Activated CD8-positive, alpha-beta memory T cell treated with anti-CD3 and anti-CD28 coated beads for 48 hours (primary cell): ENCODE data around the gene CCDC13.

Experiments
- DNase-seq, 3 experiments: peaks; one replicate each; pipeline ENCODE4 v3.0.0-alpha.2; 2020; ENCODE audit warnings: low read depth in 2 of 3, low spot score in 2 of 3

Gene CCDC13

DNA sequence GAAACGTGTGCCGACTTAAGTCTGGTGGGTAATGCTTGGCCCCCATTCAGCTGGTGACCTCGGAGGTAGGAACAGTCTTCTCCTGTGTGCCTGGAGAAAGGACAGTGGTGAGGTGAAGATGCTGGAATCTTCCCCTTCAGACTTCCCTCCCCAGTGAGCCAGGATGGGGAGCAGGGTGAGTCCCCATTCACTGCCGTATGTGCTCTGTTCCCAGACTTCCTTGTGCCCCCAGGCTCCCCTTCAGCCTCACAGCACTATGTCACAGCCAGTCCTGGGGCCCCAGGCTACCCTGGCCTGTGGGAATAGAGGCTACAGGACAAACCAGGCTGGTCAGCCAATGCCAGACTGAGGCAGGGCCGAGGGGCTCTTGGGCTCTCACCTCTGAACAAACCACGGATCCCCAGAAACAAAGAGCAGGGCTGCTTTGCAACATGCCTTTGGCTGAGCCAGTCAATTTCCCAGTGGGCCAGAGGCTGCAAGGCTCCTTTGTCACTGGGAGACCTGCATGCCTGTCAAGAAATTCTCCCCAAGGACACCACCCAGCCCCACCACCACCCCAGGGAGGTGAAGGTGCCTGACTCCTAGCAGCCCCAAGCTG, 38.7 kb downstream of the CCDC13 start:
- no peak for DNase-seq

DNA sequence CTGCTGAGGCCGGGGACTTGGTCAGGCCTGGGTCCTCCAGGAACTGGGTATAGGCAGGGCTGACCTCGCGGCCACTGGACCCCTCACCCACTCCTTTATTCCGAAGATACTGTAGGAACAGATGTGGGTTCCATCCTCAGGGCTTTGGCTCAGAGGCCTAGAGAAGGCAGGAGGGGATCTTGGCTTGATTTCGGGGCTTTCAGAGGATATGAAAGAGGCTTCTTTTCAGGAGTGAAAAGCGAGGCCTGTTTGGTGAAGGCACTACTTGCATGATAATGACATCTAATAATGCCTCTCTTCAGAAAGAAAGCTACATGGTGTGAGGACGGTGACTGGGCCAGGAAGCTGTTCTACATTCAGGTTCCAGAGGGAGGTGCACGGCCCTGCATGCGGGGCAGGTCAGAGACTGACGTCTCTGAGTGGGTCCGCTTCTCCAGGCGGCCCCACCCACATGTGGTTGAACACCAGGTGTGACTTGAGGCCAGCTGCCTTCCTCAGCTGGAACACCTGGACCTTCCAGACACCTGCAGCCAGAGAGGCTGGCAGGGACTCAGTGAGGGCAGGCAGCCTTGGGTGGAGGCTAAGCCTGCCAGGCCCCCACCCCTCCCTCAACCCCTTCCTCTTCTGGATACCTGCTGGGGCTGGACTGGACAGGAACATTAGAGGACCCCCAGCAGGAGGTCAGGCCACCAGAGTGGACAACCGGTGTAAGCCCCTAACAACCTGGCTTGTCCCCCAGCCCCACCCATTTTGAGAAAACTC, 39.4 kb downstream of the CCDC13 start:
- no peak for DNase-seq

DNA sequence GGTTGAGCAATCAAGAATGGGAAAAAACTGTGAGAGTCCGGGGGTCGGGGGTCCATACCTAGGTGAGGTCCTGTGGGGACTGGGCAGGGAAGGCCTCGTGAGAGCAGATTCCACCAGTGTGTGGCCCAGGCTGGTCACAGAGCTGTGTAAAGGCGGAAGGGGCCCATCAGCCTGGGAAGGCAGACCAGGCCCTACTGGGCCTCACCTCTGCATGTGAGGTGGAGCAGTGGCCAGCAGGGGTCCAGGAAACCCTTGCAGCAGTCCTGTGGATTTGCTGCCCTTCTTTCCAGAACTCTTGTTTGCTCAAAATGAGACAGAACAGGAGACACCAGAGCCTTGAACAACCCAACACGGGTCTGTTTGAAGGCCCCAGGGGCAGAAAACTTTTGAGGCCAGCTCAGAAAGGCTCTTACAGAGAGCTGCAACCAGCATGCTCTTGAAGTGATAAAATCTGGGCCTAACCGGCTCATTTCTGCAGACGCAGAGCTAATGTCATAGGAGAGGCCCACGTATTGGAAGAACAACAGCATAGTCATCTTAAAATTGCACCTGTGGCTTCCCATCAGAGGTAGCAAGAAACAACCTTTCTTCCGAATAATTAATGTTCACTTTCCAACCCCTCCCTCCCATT, 40.1 kb downstream of the CCDC13 start:
- DNase-seq = no peak

DNA sequence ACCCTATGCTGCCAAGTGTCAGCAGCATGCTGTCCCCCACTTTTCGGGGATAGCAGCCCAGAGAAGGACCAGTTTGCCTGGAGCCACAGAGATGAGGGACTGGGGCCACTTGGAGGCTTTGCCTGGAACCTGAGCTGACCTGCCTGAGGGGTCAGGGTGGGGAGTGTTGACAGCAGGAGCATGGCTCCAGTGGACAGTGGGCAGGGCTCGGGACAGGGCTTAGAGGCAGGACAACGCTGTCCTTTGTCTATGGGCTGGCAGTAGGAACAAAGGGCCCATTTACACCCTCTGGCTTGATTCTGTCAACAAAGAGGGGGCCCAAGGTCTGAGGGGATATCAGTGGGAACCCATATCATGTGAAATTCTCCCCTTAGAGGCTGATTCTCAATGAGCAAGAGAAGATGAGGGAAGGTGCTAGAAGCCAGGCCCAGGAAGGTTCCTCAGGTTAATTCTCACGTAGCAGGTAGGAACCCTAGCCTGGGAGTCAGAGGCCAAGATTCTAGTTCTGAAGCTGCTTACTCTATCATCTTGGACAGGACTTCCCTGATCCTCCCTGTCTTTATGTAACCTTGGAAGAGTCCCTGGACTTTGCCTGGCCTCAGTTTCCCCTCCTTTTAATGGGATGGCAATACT, 40.7 kb downstream of the CCDC13 start:
- no peak for DNase-seq

DNA sequence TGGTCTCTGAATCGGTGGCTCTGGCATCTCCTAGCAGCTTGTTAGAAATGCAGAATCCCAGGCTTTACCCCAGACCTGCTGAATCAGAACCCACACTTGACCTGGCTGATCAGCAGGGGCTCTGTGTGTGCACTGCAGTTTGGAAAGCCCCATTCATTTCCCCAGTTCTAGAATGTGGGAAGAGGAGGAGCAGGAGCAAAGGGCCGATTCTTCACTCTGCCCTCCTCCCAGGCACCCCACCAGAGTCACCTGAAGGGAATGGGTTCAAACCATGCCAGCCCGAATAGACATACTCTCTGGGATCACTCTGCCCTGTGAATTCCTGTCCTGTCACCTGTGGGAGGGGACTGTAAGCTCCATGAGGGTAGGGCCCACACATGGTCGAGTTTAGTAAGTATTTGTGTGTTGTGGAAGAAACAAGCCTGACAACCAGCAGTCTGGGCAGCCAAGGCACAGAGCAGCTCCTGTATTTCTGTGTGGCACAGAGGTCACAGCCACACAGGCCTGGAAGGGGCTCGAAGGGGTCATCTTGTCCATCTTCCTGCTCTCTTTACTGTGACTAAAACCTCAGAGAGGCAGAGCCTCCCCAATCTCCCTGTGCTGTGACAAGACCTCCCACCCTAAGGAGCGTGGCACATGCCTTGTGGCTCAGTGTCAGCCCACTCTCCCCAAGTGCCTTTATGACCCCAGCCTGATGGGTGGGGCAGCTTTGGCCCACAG, 41.4 kb downstream of the CCDC13 start:
- no peak for DNase-seq

DNA sequence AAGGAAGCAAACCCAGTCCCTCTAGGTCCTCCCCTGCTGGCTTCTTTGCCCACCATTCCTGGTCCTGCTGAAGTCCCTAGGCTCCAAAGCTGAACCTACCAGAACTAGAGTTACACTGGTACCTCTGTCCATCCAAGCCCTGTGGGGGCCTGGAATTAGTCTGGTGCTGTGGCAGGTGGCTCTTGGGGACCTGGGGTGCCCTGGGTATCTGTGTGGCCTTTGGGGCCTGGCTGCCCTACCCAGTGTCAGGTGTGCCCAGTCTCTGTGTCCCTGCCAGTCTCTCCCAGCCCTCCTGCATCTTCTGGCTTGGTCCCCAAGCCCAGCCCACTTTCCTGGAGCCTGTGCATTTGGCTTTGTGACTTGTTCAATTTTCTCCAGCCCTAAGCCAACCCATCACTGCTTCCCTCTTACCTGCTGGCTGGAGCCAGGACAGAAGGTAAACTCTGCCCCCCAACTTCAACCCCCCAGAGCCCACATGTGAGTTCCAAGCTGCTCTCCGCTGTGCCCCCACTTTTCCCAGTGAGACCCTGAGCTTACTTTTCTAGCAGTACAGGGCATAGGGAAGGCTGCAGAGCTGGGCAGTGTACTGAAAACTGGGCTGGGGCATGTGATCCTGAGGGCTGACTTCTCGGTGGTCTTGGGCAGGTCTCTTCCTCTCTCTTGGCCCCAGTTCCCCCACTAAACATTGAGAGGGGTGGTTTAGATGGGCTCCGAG, 42.2 kb downstream of the CCDC13 start:
- DNase-seq = no peak

DNA sequence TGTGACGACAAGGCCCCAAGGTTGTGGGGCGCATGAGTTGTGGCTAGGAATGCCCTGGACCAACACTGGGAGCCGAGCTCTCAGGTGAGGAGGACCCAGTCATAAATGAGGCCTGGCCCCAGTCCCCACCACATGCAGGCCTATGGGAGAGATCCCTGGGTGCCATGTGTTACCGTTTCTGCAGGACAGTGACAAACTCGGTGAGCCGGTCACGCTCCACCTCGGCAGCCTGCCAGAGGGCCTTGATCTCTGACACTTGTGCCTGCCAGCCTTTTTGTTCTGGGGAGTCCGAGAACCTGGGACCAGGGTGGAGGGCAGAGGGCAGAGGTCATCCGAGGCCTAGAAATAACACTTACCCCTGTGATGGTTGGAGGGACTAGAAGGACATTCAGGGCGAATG, 42.8 kb downstream of the CCDC13 start:
- DNase-seq = no peak

DNA sequence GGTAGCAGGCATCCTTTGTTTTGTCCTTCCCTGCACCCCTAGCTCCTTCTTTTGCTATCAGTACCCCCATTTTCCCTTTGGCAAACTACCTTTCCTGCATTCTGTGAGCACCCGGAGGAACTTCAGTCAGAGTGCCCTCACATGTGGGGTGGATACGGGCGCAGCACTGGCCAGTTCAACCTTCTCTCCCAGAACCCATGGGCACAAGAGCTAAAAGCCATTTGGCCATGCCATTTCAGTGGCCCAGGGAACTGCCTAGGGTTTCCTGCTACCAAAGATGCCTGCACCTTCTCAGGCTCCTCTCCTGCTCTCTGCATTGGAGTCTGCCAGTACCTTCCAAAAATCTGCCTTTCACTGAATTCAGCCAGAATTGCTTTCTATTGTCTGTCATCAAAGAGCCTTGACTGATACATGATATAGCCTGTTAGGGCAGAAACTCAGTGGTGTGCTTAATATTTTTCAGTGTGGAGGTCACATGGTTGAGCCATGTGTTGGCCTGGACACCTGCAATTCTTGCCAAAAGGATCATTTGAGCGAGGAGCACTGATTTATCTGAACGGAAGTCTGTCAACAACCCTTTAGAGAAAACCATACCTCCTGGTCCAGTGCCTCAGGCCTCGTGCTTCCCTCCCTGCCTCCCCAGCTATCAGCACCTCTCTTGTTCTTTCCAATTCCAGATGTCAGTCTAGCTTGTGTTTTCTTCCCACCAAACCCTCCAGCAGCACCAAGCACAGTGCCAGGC, 43.5 kb downstream of the CCDC13 start:
- no peak for DNase-seq

DNA sequence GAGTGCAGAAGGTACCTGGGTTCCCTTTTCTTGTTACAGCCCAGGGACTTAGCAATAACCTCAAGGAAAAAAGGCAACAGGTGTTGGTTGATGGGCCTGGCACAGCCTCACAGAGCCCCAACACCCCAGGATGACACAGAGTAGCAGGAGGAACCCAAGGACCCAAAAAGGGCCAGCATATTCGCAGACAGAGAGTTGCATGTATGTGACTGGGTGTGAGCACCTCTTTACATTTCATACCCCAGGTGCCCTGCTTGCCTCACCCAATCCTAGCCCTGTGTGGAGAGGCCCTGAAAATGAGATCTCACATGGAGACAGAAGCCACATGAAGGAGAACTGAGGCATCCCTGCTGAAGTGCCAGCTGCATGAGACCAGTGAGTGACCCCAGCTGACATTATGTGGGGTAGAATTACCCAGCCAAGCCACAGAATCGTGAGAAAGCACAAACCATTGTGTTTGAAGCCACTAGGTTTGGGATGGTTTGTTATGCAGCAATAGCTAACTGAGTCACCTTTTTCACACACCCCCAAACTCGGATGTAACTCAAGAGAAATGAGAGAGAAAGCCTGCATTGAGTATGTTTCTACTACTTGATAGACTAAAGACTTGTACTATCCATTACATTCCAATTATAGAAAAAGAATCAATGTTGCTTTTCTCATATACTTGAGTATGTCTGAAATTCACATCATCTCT, 44.2 kb downstream of the CCDC13 start:
- DNase-seq = no peak

DNA sequence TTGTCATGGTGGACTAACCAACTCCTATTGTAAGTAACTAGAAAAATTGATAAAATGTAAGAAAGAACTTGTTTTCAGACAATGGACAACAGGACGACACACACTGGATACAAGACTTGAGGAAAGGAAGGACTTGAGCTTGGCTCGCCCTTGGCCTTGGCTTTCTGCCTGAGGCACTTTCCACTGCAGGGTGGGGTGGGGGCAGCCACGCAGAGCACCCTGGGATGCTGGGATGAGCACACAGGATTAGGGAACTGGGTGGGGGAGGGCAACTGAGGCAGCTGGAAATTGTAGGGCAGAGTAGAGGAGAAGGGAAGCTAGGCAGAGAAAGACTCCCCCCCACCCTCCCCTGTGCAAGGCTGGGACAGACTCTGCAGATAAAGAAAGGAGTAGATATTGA, 45.0 kb downstream of the CCDC13 start:
- no peak for DNase-seq

DNA sequence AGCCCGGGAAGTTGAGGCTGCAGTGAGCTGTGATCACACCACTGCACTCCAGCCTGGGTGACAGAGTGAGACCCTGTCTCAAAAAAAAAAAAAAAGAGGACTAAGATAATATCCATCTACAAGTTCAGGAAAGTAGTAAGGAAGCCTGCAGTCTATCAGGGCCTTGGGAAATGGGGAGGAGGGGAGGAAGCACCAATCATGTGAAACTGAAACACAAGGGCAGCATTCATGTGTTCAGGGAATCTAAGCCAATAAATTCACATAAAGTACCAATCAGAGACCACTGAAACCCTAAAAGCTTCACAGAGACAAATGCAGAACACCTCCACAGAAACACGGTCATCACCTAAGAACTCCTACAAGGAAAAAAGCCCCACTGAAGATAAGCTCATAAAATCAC, 47.6 kb downstream of the CCDC13 start:
- no peak for DNase-seq

DNA sequence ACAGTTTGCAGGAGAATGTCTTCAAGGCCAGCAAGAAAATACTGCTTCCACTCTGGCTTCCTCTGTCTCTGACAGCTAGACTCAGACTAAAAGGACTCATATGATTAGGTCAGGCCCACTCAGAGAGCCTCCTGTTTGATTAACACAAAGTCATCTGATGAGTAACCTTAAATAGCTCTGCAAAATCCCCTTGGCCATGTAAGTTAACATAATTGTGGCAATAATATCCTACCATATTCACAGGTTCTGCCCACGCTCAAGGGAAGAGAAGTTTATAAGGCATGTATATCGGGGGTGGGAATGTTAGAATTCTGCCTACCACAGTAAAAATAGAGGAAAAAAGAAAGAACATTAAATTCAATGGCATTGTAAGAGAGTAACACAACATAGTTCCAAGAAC, 49.8 kb downstream of the CCDC13 start:
- DNase-seq = no peak
